GM23338 (cell line): ENCODE data around the gene LTA4H. TPM values are rescaled to one million over a fixed set of nuclear protein-coding genes. Genes with fewer than 3 reads are reported as not detected.

Experiments
- ATAC-seq: fragments of 200-7000 bp; cut with Tn5 transposase; 3 replicates; pipeline ENCODE4 v1.9.1; 2020
- DNase-seq: peaks from one replicate; pipeline ENCODE4 v3.0.0-alpha.2; 2015; ENCODE audit warnings: low spot score
- H2AFZ ChIP-seq: fragments of 200-600 bp; sonication (generic); 2 replicates; pipeline ENCODE4 v1.8.0; 2016; ENCODE audit warnings: antibody characterized with exemption, mild to moderate bottlenecking, moderate library complexity
- H3F3A ChIP-seq: fragments of 200-600 bp; sonication (generic); replicated peaks from 2 replicates; pipeline ENCODE4 v1.8.0; 2017; ENCODE audit warnings: antibody characterized with exemption, mixed run types, low read depth
- H3K27ac ChIP-seq: fragments of 200-600 bp; sonication (generic); 2 replicates; pipeline ENCODE4 v1.6.1; 2016; ENCODE audit warnings: low read depth
- H3K27me3 ChIP-seq: fragments of 200-600 bp; sonication (generic); 2 replicates; pipeline ENCODE4 v1.8.0; 2016; ENCODE audit warnings: mild to moderate bottlenecking, mixed run types, moderate library complexity; ENCODE audit not compliant: insufficient read depth
- H3K36me3 ChIP-seq: fragments of 200-600 bp; sonication (generic); 2 replicates; pipeline ENCODE4 v1.8.0; 2016; ENCODE audit warnings: mild to moderate bottlenecking; ENCODE audit not compliant: insufficient read depth
- H3K4me1 ChIP-seq: fragments of 200-600 bp; sonication (generic); 2 replicates; pipeline ENCODE4 v1.8.0; 2016; ENCODE audit warnings: mild to moderate bottlenecking, moderate library complexity; ENCODE audit not compliant: insufficient read depth
- H3K4me2 ChIP-seq: fragments of 200-600 bp; sonication (generic); 2 replicates; pipeline ENCODE4 v1.7.1; 2017; ENCODE audit warnings: mixed run types
- H3K4me3 ChIP-seq: fragments of 200-600 bp; sonication (generic); 2 replicates; pipeline ENCODE4 v1.6.1; 2016; ENCODE audit warnings: mixed run types
- H3K79me2 ChIP-seq: fragments of 200-600 bp; sonication (generic); replicated peaks from 2 replicates; pipeline ENCODE4 v1.8.0; 2017; ENCODE audit warnings: mild to moderate bottlenecking; ENCODE audit not compliant: insufficient read depth
- H3K9me2 ChIP-seq: fragments of 200-600 bp; sonication (generic); 2 replicates; pipeline ENCODE4 v1.8.0; 2017; ENCODE audit not compliant: insufficient read depth
- H4K20me1 ChIP-seq: fragments of 200-600 bp; sonication (generic); replicated peaks from 2 replicates; pipeline ENCODE4 v1.8.0; 2017; ENCODE audit warnings: mild to moderate bottlenecking; ENCODE audit not compliant: insufficient read depth
- H3K27ac Mint-ChIP-seq: 2 replicates; pipeline ENCODE4 v1.8.0; 2020; ENCODE audit warnings: inconsistent platforms, mild to moderate bottlenecking, moderate library complexity, mixed read lengths
- H3K27me3 Mint-ChIP-seq: 3 replicates; pipeline ENCODE4 v1.8.0; 2022; ENCODE audit warnings: low read depth, mild to moderate bottlenecking, moderate library complexity, mixed read lengths, inconsistent platforms; ENCODE audit not compliant: insufficient read depth, poor library complexity
- H3K36me3 Mint-ChIP-seq: 3 replicates; pipeline ENCODE4 v1.8.0; 2021; ENCODE audit warnings: low read depth, mild to moderate bottlenecking, inconsistent platforms, moderate library complexity, mixed read lengths
- H3K4me1 Mint-ChIP-seq: 3 replicates; pipeline ENCODE4 v1.8.0; 2020; ENCODE audit warnings: mild to moderate bottlenecking, inconsistent platforms, mixed read lengths
- H3K4me3 Mint-ChIP-seq: 3 replicates; pipeline ENCODE4 v1.8.0; 2021; ENCODE audit warnings: moderate library complexity, mild to moderate bottlenecking, inconsistent platforms, mixed read lengths
- H3K9me3 Mint-ChIP-seq: 3 replicates; pipeline ENCODE4 v1.8.0; 2020; ENCODE audit warnings: moderate library complexity, mild to moderate bottlenecking, inconsistent platforms, mixed read lengths
- CREB1 ChIP-seq: fragments of 250-450 bp; sonication (Bioruptor Pico); IDR thresholded peaks from 2 replicates; pipeline ENCODE4 v1.5.0; 2020; ENCODE audit warnings: low read depth, mild to moderate bottlenecking, moderate library complexity
- CTCF ChIP-seq, 2 experiments: fragments of 200-600 bp in 1 of 2; sonication (generic) in 1 of 2; conservative IDR thresholded peaks; 2 replicates each; pipeline versions ENCODE4 v1.5.1 to v1.6.1; 2016 to 2017; ENCODE audit warnings: antibody characterized with exemption in 2 of 2, low read depth in 2 of 2, mild to moderate bottlenecking in 2 of 2, moderate library complexity in 1 of 2
- EZH2 ChIP-seq: fragments of 200-600 bp; sonication (generic); IDR thresholded peaks from one replicate; pipeline ENCODE4 v1.8.0; 2017; ENCODE audit warnings: antibody characterized with exemption, mild to moderate bottlenecking, low read depth; ENCODE audit not compliant: unreplicated experiment
- JUNB ChIP-seq: IDR thresholded peaks from one replicate; pipeline ENCODE4 v1.6.1; 2016; ENCODE audit warnings: antibody characterized with exemption; ENCODE audit not compliant: unreplicated experiment
- NANOG ChIP-seq: IDR thresholded peaks from 2 replicates; pipeline ENCODE4 v1.6.1; 2016; ENCODE audit warnings: antibody characterized with exemption, borderline replicate concordance
- STAT1 ChIP-seq: IDR thresholded peaks from one replicate; pipeline ENCODE4 v1.6.1; 2016; ENCODE audit warnings: antibody characterized with exemption; ENCODE audit not compliant: unreplicated experiment
- ZNF114 ChIP-seq: fragments of 250-450 bp; sonication (Bioruptor Pico); IDR thresholded peaks from 2 replicates; pipeline ENCODE4 v1.5.0; 2020; ENCODE audit warnings: mild to moderate bottlenecking, moderate library complexity
- ZNF331 ChIP-seq: fragments of 250-450 bp; sonication (Bioruptor Pico); IDR thresholded peaks from 2 replicates; pipeline ENCODE4 v1.5.0; 2020; ENCODE audit warnings: low read depth, mild to moderate bottlenecking, moderate library complexity
- ZNF462 ChIP-seq: fragments of 250-450 bp; sonication (Bioruptor Pico); IDR thresholded peaks from 2 replicates; pipeline ENCODE4 v1.5.0; 2020; ENCODE audit warnings: mild to moderate bottlenecking, moderate library complexity
- polyA plus RNA-seq: library from polyadenylated mRNA; unstranded; fragments of >200 nt; fragmentation: Nextera tagmentation; extraction: Ambion mirVana; gene quantifications from 2 replicates; pipeline ENCODE4 v1.2.1, GENCODE V29; 2016
- total RNA-seq: library from RNA; depleted of rRNA; stranded (reverse); fragments of >200 nt; shearing (Covaris generic); gene quantifications from 2 replicates; pipeline ENCODE4 v1.2.3, GENCODE V29; 2014

Gene LTA4H
- total and polyA plus RNA-seq, 2 experiments from 2014 or later: 84.4 to 189 TPM

GRCh38 chr12:96044017-96044942 lies 8.9 kb upstream of the LTA4H start:
- H3K4me2 ChIP-seq: no peak overlapping the region
- H3K4me1 ChIP-seq: no peaks in the 10 kb centered on the region
- no peaks in the 10 kb centered on the region for H3K9me2 ChIP-seq
- Mint-ChIP-seq H3K27me3 (peaks cover 2% of the 10 kb centered on the region), H3K27ac (no peak overlapping the region), H3K36me3 (no peaks in the 10 kb centered on the region), H3K9me3 (no peaks in the 10 kb centered on the region), H3K4me3 (no peak overlapping the region), H3K4me1 (peaks cover 5% of the 10 kb centered on the region; the same call in 2 of the 3 replicates)
- no peaks in the 10 kb centered on the region for H3K79me2 ChIP-seq
- no peak overlapping the region for H3K27ac ChIP-seq
- no peak for DNase-seq
- H3F3A ChIP-seq: no peaks in the 10 kb centered on the region
- H2AFZ ChIP-seq: no peak overlapping the region
- H3K36me3 ChIP-seq: no peaks in the 10 kb centered on the region
- H3K27me3 ChIP-seq: no peaks in the 10 kb centered on the region
- TF ChIP-seq STAT1: no peak
- no peak for TF ChIP-seq ZNF462 (CRISPR knock-in tag)
- no peak for TF ChIP-seq EZH2
- TF ChIP-seq ZNF331 (CRISPR knock-in tag): no peak
- H3K4me3 ChIP-seq: no peak overlapping the region
- ATAC-seq: no peak
- H4K20me1 ChIP-seq: no peaks in the 10 kb centered on the region

GRCh38 chr12:96041181-96041580 lies 5.8 kb upstream of the LTA4H start:
- ATAC-seq: no peak
- no peak for DNase-seq
- Histone ChIP-seq H3F3A (no peaks in the 10 kb centered on the region), H3K4me3 (no peak overlapping the region), H2AFZ (no peak overlapping the region), H3K9me2 (no peaks in the 10 kb centered on the region), H3K27me3 (no peaks in the 10 kb centered on the region), H3K27ac (no peak overlapping the region), H3K4me1 (peaks cover 1% of the 10 kb centered on the region; the same call in 1 of the 2 replicates), H3K79me2 (no peaks in the 10 kb centered on the region), H4K20me1 (no peaks in the 10 kb centered on the region), H3K36me3 (no peaks in the 10 kb centered on the region), H3K4me2 (no peak overlapping the region)
- Mint-ChIP-seq H3K27ac (no peak overlapping the region), H3K4me3 (no peak overlapping the region), H3K27me3 (peaks cover 2% of the 10 kb centered on the region), H3K9me3 (no peaks in the 10 kb centered on the region), H3K4me1 (no peaks in the 10 kb centered on the region), H3K36me3 (no peaks in the 10 kb centered on the region)
- TF ChIP-seq JUNB (no peak), STAT1 (no peak), CTCF (conservative IDR thresholded peaks at IDR 0.05; ENCODE audit: low read depth in 2 of 2) (no peak), CREB1 (CRISPR knock-in tag) (no peak), NANOG (no peak), ZNF114 (CRISPR knock-in tag) (no peak)
